ENCODE measurements around the gene MAP1LC3B.

The MAP1LC3B gene

GRCh38 chr16:87414251-87414680 lies 22.1 kb downstream of the MAP1LC3B start:
- TF ChIP-seq CTCF (IDR thresholded peaks at IDR 0.05; ENCODE audit: low read length) = no peak
- no peak for TF ChIP-seq EZH2 (IDR thresholded peaks at IDR 0.05; ENCODE audit: borderline replicate concordance, low read length)
- Histone ChIP-seq H3K27ac (ENCODE audit: low read depth, low read length, poor library complexity, severe bottlenecking) (no peak overlapping the region), H4K20me1 (ENCODE audit: insufficient read depth, low read length) (no peaks in the 10 kb centered on the region), H3K9ac (ENCODE audit: low read length) (no peak overlapping the region), H3K9me3 (ENCODE audit: low read length) (no peaks in the 10 kb centered on the region), H3K9me2 (ENCODE audit: low read depth, low read length) (no peaks in the 10 kb centered on the region), H3F3A (ENCODE audit: insufficient read depth, low read length) (no peaks in the 10 kb centered on the region), H3K36me3 (ENCODE audit: insufficient read depth, low read length) (peaks cover 62% of the 10 kb centered on the region), H3K4me2 (ENCODE audit: low read length) (no peak overlapping the region), H3K4me3 (ENCODE audit: low read depth, low read length, poor library complexity, severe bottlenecking) (no peak overlapping the region), H3K4me1 (ENCODE audit: insufficient read depth, low read length, severe bottlenecking) (no peaks in the 10 kb centered on the region), H2AFZ (ENCODE audit: low read length) (no peak overlapping the region), H3K27me3 (ENCODE audit: insufficient read depth, low read length) (no peaks in the 10 kb centered on the region), H3K79me2 (ENCODE audit: insufficient read depth, low read length) (no peaks in the 10 kb centered on the region)

- Histone ChIP-seq H3K27ac (ENCODE audit: low read depth, low read length, poor library complexity, severe bottlenecking) (no peak overlapping the region), H3K79me2 (ENCODE audit: insufficient read depth, low read length) (no peaks in the 10 kb centered on the region), H3K9ac (ENCODE audit: low read length) (no peak overlapping the region), H2AFZ (ENCODE audit: low read length) (no peak overlapping the region), H3K36me3 (ENCODE audit: insufficient read depth, low read length) (peaks cover 59% of the 10 kb centered on the region), H3F3A (ENCODE audit: insufficient read depth, low read length) (no peaks in the 10 kb centered on the region), H3K9me3 (ENCODE audit: low read length) (no peaks in the 10 kb centered on the region), H4K20me1 (ENCODE audit: insufficient read depth, low read length) (no peaks in the 10 kb centered on the region), H3K4me1 (ENCODE audit: insufficient read depth, low read length, severe bottlenecking) (no peaks in the 10 kb centered on the region), H3K4me2 (ENCODE audit: low read length) (no peak overlapping the region), H3K27me3 (ENCODE audit: insufficient read depth, low read length) (no peaks in the 10 kb centered on the region), H3K9me2 (ENCODE audit: low read depth, low read length) (no peaks in the 10 kb centered on the region), H3K4me3 (ENCODE audit: low read depth, low read length, poor library complexity, severe bottlenecking) (no peak overlapping the region)
- TF ChIP-seq CTCF (IDR thresholded peaks at IDR 0.05; ENCODE audit: low read length) (no peak), EZH2 (IDR thresholded peaks at IDR 0.05; ENCODE audit: borderline replicate concordance, low read length) (no peak)
These were observed 23.3 kb downstream of the MAP1LC3B start for GRCh38 chr16:87415441-87415840.

- H3K9me2 ChIP-seq (ENCODE audit: low read depth, low read length) = no peaks in the 10 kb centered on the region
- H3K36me3 ChIP-seq (ENCODE audit: insufficient read depth, low read length) = peaks cover 54% of the 10 kb centered on the region
- no peak overlapping the region for H3K4me3 ChIP-seq (ENCODE audit: low read depth, low read length, poor library complexity, severe bottlenecking)
- no peaks in the 10 kb centered on the region for H3F3A ChIP-seq (ENCODE audit: insufficient read depth, low read length)
- no peaks in the 10 kb centered on the region for H3K9me3 ChIP-seq (ENCODE audit: low read length)
- H3K4me1 ChIP-seq (ENCODE audit: insufficient read depth, low read length, severe bottlenecking) = no peaks in the 10 kb centered on the region
- TF ChIP-seq EZH2 (IDR thresholded peaks at IDR 0.05; ENCODE audit: borderline replicate concordance, low read length) = no peak
- peak; percentile 65 for TF ChIP-seq CTCF (IDR thresholded peaks at IDR 0.05; ENCODE audit: low read length)
- no peaks in the 10 kb centered on the region for H3K79me2 ChIP-seq (ENCODE audit: insufficient read depth, low read length)
- H3K9ac ChIP-seq (ENCODE audit: low read length) = no peak overlapping the region
- no peak overlapping the region for H3K27ac ChIP-seq (ENCODE audit: low read depth, low read length, poor library complexity, severe bottlenecking)
- H3K27me3 ChIP-seq (ENCODE audit: insufficient read depth, low read length) = no peaks in the 10 kb centered on the region
- no peak overlapping the region for H3K4me2 ChIP-seq (ENCODE audit: low read length)
- no peaks in the 10 kb centered on the region for H4K20me1 ChIP-seq (ENCODE audit: insufficient read depth, low read length)
- no peak overlapping the region for H2AFZ ChIP-seq (ENCODE audit: low read length)
These were observed 24.8 kb downstream of the MAP1LC3B start for GRCh38 chr16:87416826-87417527.

Data from OCI-LY1 (cell line).